Upper lobe of left lung (tissue), 4 donors: ENCODE results near the gene DAD1.

Experiments used
- EP300 ChIP-seq, 4 donors: sonication (generic); formaldehyde crosslinking; IDR thresholded peaks; one replicate each; pipeline ENCODE4 v1.5.1; 2017; ENCODE audit warnings: antibody characterized with exemption in 4 of 4, control low read depth in 2 of 4
- POLR2AphosphoS5 ChIP-seq, 2 donors: sonication (generic); formaldehyde crosslinking; IDR thresholded peaks; one replicate each; pipeline ENCODE4 v1.5.1; 2017; ENCODE audit warnings: antibody characterized with exemption in 2 of 2
- TF ChIP-seq, protein P1 (sequence below), 6 experiments: fragments of 450-650 bp in 4 of 6; fragments of 200-600 bp in 2 of 6; sonication (generic) in 2 of 6; IDR thresholded peaks; one replicate each; pipeline ENCODE4 v1.5.1; 2016 to 2019; ENCODE audit warnings: antibody characterized with exemption in 6 of 6

DNA sequence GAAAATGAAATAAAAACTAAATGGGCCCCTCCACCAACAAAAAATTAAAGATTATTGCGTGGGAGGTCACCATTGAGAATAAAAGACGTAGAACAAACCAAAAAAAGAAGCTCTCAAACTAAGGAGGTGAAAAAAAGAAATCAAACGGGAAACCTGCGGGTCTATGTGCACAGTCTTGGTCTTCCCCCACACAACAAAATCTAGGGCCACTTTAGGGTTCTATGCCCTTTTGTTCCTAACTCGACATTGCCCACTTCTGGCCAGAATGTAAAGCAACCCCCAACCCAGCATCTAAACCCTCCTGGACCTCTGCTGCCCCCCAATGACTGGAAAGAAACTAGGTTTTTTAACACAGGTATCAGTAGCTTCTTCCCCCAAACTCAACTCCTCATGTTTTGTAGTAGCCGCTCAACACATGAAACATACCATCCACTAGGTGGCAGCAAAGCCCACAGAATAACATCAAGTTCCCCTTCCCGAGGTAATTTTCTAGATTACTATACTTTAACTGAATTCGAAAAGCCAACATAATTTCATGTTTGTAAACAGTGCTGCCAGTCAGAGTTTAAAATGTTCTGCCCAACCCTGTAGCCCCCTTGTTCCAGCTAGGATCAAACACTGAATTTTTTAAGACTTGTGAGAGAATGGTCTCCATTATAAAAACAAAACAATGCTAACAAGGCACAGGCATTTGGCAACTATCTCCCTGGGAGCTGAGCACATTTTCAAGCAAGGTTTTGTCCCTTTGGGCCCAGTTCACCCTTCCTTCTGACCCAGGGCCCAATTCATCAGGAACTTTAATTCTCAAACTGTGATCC, 18.7 kb downstream of the DAD1 start:
- TF ChIP-seq POLR2AphosphoS5 (IDR thresholded peaks at IDR 0.05) (no peak), EP300 (IDR thresholded peaks at IDR 0.05) (no peak)
- TF ChIP-seq, protein P1, sequence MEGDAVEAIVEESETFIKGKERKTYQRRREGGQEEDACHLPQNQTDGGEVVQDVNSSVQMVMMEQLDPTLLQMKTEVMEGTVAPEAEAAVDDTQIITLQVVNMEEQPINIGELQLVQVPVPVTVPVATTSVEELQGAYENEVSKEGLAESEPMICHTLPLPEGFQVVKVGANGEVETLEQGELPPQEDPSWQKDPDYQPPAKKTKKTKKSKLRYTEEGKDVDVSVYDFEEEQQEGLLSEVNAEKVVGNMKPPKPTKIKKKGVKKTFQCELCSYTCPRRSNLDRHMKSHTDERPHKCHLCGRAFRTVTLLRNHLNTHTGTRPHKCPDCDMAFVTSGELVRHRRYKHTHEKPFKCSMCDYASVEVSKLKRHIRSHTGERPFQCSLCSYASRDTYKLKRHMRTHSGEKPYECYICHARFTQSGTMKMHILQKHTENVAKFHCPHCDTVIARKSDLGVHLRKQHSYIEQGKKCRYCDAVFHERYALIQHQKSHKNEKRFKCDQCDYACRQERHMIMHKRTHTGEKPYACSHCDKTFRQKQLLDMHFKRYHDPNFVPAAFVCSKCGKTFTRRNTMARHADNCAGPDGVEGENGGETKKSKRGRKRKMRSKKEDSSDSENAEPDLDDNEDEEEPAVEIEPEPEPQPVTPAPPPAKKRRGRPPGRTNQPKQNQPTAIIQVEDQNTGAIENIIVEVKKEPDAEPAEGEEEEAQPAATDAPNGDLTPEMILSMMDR (IDR thresholded peaks at IDR 0.05), result peak; percentile 64 to 96 (median 85)
